Diencephalon (tissue), 1 donor: Measurements from ENCODE around the gene NCOA5. TPM values are rescaled to one million over a fixed set of nuclear protein-coding genes. Genes with fewer than 3 reads are reported as not detected.

Experiments
- total RNA-seq: library from RNA; depleted of rRNA; stranded (reverse); fragments of >200 nt; gene quantifications from one replicate; pipeline ENCODE4 v1.2.3, GENCODE V29; 2014

Gene NCOA5
- 21.9 TPM for total RNA-seq

DNA sequence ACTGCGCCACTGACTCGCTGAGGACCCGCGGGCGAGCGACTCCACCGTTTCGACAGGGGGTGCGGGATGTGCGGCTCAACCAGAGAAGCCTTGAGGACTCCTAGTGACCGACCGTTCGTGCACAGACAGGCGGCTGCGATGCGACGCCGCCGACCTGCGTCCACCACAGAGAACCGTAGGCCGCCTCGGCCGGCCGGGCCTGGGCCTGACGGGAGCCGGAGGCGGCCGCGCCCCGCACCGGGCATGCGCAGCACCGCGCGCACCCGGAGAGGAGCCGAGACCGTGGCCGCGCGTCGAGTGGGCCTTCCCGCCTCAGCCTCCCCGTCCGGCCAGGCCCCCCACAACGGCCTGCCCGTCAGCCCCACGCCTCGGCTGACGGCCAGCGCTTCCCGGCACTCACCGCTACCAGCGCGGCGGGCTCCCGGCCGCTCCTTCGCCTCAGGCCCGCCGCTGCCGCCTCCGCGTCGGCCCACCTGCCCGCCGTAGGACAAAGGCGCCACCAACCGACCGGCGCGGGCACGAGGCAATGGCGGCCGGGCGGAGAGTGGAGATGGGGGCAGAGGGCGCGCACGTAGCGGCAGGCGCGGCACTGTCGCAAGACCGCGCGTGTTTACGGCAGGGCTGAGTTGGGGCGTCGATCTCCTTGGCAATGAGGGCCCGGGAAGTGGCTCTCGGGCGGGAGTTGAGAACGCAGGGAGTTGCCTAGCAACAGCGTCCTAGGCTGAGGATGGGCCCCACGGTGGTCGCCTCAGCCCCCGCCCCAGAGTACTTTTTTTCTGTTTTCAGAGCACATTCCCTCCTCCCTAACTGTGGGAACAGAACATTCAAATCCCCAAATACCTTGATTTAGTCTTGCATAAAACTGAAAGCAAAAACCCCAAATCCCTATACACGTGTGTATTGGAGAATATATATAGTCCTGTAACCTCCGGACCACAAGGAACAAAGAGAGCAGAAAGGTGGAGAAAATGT, at the start of gene NCOA5:
TSS of gene NCOA5 (minus strand) at position 546 of the 972 bp plus-strand sequence. CDS start 10,538 bp downstream, outside the sequence.

DNA sequence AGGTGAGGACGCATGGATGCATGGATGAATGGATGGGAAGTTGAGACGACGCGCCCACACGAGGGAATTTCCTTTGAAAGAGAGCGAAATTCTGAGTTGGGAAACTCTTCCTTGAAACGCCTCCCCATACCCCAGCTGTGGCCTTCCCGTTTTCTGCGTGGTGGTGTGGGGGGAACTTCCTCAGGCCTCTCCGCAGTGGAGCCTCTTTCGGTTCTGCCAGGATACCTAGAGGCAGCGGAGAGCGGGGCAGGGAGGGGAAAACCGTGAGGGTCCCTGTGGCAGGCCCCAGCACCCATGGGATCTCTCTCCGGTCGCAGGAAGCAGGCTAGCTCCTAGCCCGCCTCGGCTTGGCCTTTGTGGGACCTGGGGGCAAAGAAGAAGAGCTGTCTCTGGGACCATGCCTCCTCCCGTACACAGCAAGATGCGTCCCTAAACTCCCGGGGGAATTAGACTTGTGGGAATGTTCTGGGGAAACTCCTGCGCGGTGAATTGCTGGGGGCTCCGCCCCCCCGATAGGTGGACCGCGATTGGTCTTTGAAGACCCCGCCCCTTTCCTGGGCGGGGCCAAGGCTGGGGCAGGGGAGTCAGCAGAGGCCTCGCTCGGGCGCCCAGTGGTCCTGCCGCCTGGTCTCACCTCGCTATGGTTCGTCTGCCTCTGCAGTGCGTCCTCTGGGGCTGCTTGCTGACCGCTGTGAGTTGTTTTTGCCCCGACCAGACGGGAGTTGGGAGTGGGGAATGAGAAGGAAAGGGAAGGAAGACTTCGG, 28.1 kb upstream of the NCOA5 start, which contains the start of gene CD40:
TSS of gene CD40 (plus strand) at position 611 of the 764 bp plus-strand sequence. CDS start at position 641, 30 bp downstream.

DNA sequence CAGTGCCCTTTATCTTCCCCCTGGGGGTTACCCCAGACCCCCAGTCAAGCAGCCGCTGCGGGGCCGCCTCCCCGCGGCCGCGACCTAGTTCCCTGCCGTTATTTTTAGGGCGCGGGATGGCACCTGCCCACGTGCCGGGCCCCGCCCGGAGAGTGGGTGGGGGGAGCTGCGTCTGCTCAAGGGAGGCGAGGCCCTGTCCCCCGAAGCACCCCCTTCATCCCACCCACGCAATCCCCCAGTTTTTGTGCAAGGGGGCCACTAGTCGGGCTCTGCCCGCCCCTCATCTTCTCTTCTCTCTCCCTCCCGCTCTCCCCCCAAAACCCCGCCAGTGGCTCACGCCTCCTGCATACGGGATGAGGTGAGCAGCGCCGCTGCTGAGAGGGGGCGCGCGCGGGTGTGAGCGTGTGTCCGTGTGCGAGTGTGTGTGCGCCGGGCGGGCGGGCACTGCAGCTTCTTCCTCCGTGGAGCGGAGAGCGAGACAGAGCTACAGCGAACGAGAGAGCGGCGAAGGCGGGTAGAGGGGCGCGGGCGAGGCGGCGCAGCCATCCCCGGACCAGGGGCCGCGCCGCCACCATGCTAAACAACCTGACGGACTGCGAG, 60.9 kb downstream of the NCOA5 start, which contains the start of gene SLC12A5:
TSS of gene SLC12A5 (plus strand) at position 444 of the 600 bp plus-strand sequence. CDS start at position 574, 130 bp downstream.

Other genes with a start within 250 kb of the NCOA5 start
- gene ACOT8, start 232.6 kb downstream of the NCOA5 start, total RNA-seq: 40.4 TPM
- 13.8 TPM for gene ZSWIM3, start 232.3 kb downstream of the NCOA5 start, total RNA-seq
- gene ZSWIM1, start 208.7 kb downstream of the NCOA5 start, total RNA-seq: 6.7 TPM
- 1.6 TPM for gene SPATA25, start 202.3 kb downstream of the NCOA5 start, total RNA-seq
- 4.6 TPM for gene NEURL2, start 198.8 kb downstream of the NCOA5 start, total RNA-seq
- gene CTSA, start 198.6 kb downstream of the NCOA5 start, total RNA-seq: 28.4 TPM
- gene PLTP, start 177.8 kb downstream of the NCOA5 start, total RNA-seq: 49.8 TPM
- 12.5 TPM for gene PCIF1, start 155.3 kb downstream of the NCOA5 start, total RNA-seq
- 15.5 TPM for gene ZNF335, start 117.8 kb downstream of the NCOA5 start, total RNA-seq
- 0.23 TPM for gene MMP9, start 81.1 kb downstream of the NCOA5 start, total RNA-seq
- 113 TPM for gene SLC12A5, start 60.7 kb downstream of the NCOA5 start, total RNA-seq
- 0.92 TPM for gene CD40, start 28.4 kb upstream of the NCOA5 start, total RNA-seq
- 5.1 TPM for gene CDH22, start 218.5 kb upstream of the NCOA5 start, total RNA-seq